Esophagus muscularis mucosa (tissue), 3 donors: ENCODE measurements around the gene GHR.

Experiments
- CTCF ChIP-seq, 3 experiments: fragments of 200-600 bp in 2 of 3; fragments of 450-650 bp in 1 of 3; sonication (generic) in 2 of 3; IDR thresholded peaks; one replicate each; pipeline ENCODE4 v1.5.1; 2017 to 2019; ENCODE audit warnings: antibody characterized with exemption in 3 of 3, mild to moderate bottlenecking in 2 of 3, moderate library complexity in 1 of 3
- POLR2A ChIP-seq: fragments of 450-650 bp; IDR thresholded peaks from one replicate; pipeline ENCODE4 v1.6.1; 2017; ENCODE audit warnings: antibody characterized with exemption, moderate library complexity, mild to moderate bottlenecking, low read depth
- POLR2AphosphoS5 ChIP-seq, 2 donors: sonication (generic); formaldehyde crosslinking; IDR thresholded peaks; one replicate each; pipeline ENCODE4 v1.6.1; 2017; ENCODE audit warnings: antibody characterized with exemption in 2 of 2

- TF ChIP-seq CTCF (IDR thresholded peaks at IDR 0.05) (no peak), POLR2AphosphoS5 (IDR thresholded peaks at IDR 0.05) (no peak), POLR2A (no peak)
Observed at GRCh38 chr5:42396111-42396510, 27.1 kb upstream of the GHR start.
